ENCODE measurements around the gene IP6K3.

- TF ChIP-seq CTCF (IDR thresholded peaks at IDR 0.05; ENCODE audit: low read depth, low read length, poor library complexity, severe bottlenecking): no peak
- no peak for TF ChIP-seq EZH2phosphoT487 (IDR thresholded peaks at IDR 0.05; ENCODE audit: borderline replicate concordance, low read length)
Measured at GRCh38 chr6:33713786-33714185, 32.9 kb downstream of the IP6K3 start.

Data from DOHH2 (cell line).